ENCODE results near the gene LRRC7.
"Not testable (repeated sequence)": the region's sequence is repeated elsewhere in the genome, so short reads cannot be mapped to it uniquely, and the experiment has no call there.

The LRRC7 gene

DNA sequence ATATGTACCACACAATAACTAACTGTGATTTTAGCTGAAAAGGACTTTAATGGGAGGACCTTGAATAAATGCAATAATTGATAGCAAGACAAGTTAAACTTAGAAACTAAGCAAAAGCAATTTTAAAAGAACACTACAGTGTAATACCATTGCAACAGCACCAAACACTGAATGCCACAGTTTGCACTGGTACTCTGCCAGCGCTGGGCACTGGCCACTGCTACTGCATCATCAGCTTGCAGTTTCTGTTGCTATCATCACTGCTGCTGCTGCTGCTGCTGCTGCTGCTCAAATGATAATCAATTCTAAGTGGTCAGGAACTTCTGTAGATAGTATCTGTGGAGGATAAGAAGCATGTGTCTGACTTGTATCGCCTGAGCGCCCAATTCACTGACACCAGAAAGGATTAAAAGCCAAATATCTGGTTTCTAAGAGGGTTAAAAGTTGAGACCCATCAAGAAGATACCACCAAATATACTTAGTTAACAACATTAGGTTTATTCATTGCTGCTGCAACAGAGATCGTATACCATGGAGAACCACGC is 330.8 kb downstream of the LRRC7 start:
- no peak for DNase-seq

DNA sequence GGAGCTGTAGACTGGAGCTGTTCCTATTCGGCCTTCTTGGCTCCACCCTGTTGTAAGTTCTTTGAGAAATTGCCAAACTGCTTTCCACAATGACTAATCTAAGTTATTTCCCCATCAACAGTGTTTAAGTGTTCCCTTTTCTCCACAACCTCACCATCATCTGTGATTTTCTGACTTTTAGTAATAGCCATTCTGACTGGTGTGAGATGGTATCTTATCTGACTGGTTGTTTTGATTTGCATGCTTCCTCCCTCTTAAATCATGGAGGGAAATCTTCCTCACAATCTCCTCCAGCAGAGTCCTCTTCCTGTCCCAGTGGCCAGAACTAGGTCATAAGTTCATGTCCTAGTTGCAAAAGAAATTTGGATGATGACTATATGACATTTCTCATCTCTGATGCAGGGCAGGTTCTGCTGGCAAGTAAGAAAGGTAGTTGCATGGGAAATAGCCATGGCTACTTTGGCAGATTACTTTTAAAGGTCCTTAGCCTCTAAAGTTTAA is 343.6 kb downstream of the LRRC7 start:
- DNase-seq = no peak

DNA sequence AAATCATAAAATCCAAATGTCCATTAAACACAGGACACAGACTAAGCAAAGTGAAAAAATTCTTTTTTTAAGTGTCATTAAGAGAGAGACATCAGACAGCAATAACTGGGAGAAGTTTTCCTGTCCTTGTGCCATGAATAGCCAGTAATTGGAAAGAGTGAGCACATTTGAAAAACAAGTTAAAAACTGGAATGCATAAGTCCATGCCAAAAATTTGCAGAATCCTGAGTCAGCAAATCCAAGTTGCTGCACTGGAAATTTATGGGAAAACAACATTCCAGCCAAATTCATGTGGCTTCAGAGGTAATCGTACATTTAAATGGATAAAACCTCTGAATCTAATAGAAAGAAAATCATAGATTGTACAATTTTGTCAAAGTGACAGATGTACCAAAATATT is 346.3 kb downstream of the LRRC7 start:
- no peak for DNase-seq

DNA sequence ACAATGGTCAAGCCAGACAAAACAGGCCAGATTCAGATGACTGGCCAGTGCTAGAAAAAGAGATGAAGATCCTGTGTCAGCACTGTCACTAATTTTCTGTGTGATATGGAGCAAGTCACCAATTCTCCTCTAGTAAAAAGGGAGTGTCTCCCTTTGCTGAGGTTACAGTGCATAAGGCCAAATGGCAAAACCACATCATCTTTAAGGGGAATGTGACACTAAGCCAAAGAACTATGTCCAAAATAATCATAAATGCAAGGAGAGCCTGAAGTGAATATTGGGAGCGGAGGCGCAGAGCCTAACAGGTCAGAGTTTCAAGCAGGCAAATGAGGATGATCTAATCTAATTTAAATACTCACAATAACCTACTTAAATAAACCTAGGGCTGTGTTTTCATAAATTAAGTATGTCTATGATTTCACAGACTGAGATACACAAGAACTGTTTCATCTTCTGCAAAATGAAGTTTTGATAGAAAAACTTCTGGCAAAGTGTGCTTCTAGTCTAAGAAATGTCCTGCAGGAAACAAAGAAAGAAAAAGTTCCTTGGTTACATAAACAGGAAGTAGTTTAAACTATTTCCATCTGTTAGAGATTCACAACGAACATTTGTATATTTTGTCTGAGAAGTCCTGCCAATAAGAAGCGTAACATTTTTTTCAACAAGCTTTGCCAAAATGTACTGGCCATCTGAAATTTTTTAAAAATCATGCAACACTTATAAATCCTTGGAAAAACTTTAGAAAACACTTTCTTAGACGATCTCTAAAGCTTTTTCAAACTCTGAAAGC is 347.4 kb downstream of the LRRC7 start:
- DNase-seq = no peak

DNA sequence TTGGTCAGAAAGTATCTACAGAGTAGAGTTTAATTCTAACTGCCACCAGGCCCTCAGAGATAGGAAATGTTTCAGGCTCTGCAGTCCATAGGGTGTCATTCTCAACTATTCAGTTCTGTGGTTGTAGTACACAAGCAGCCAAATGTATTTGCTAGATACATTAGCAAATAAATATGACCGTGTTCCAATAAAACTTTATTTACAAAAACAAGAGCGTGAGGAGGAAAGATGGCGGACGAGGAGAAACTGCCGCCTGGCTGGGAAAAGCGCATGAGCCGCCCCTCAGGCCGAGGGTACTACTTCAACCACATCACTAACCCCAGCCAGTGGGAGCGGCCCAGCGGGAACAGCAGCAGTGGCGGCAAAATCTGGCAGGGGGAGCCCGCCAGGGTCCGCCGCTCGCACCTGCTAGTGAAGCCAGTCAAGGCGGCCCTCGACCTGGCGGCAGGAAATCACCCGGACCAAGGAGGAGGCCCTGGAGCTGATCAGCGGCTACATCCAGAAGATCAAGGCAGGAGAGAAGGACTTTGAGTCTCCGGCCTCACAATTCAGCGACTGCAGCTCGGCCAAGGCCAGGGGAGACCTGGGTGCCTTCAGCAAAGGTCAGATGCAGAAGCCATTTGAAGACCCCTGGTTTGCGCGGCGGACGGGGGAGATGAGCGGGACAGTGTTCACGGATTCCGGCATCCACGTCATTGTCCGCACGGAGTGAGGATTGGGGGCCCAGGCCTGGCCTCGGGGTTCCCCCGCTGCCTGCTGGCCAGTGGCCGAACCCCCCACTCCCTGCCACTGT is 351.6 kb downstream of the LRRC7 start:
- DNase-seq = no peak

DNA sequence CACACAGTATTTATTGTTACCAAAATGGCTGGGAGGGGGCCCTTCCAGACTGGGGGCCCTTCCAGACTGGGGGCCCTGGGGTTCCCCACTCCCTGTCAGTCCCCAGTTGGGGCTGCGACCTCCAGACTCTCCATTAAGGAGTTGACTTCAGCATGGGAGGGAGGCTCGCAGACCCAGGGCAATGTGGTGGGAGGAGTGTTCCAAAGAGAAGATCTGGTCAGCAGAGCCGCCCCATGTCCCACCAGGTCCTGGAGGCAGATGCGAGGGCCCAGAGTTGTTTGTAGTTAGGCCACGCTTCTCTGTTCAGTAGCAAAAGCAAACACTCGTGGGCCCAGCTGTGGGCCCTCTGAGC is 352.2 kb downstream of the LRRC7 start:
- DNase-seq = no peak

DNA sequence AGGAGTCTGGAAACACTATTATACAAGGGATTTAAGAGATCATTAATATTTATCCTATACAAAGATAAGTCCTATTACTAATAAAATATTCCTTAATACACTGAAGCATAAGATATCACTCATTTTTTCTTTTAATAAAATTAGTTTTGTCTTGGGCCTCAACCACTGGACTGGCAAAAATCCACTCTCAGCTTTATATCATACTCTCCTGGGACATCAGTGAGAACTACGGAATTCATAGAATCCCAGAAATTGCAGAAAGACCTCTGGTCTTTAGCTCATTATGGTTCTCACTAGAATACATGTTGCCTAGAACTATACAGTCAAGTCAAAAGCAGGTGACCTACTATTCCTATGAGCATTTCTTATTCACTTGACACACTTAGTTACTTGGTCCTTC is 352.7 kb downstream of the LRRC7 start:
- no peak for DNase-seq

DNA sequence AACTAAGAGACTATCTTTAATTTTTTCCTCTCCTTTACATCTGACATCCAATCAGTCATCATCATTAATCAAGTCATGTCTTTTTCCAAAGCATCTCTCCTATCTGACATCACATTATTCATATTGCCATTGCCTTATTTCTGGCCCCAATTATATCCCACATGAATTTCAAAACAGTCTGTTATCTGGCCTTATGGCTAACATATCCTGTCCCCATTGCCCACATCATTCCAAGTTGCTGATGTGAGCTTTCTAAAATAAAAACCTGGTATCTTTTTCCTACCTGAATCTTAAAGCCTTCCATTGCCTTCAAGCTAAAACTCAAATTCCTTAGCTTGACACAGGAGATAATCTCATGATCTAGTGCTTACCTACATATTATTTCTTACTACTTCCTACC is 353.8 kb downstream of the LRRC7 start:
- no peak for DNase-seq

DNA sequence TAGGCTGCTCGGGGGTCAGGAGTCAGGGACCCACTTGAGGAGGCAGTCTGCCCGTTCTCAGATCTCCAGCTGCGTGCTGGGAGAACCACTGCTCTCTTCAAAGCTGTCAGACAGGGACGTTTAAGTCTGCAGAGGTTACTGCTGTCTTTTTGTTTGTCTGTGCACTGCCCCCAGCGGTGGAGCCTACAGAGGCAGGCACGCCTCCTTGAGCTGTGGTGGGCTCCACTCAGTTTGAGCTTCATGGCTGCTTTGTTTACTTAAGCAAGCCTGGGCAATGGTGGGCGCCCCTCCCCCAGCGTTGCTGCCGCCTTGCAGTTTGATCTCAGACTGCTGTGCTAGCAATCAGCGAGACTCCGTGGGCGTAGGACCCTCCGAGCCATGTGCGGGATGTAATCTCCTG is 360.5 kb downstream of the LRRC7 start:
- DNase-seq = not testable (repeated sequence)

DNA sequence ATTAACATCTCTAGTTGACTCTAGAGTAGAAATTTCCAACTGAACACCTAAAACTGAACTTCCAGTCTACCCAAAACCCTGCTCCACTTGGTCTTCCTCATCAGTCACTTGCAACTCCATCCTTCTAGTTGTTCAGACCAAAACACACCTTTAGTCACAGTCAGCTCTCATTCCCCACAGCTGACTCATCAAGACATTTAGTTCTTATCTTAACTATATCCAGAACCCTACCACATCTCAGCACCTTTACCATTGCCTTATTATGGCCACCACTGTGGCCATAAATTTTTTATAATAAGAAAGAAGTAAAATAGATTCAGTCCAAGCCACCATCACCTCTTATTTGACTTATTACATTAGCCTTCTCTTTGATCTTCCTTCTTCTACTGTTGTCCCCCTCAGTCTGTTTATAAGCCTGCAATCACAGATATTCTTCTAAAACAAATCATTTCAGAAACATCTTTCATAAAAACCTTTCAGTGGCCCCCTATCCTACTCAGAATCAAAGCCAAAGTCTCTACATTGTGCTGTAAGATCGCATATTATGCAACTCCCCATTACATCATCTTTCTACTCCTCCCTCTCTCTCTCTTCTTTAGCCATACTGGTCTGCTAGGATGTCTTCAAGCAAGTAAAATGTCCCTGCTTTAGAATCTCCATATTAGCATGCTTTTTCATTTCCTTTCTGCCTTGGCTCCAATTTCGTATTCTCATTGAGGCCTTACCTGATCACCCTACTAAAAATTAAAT is 361.8 kb downstream of the LRRC7 start:
- no peak for DNase-seq

DNA sequence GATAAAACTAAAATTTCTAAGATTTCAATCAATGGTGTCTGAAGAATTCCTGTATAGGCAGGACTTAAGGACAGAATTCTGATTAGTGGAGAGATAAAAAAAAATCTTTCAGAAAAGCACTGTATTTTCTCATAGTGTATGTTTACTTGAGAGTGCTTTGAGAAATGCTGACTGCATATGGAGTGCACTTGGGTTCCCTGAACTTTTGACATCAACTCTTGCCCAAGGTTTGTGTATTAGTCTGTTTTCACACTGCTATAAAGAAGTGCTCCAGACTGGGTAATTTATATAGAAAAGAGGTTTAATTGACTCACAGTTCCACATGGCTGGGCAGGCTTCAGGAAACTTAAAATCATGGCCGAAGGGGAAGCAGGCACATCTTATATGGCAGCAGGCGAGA is 362.7 kb downstream of the LRRC7 start:
- DNase-seq = no peak

DNA sequence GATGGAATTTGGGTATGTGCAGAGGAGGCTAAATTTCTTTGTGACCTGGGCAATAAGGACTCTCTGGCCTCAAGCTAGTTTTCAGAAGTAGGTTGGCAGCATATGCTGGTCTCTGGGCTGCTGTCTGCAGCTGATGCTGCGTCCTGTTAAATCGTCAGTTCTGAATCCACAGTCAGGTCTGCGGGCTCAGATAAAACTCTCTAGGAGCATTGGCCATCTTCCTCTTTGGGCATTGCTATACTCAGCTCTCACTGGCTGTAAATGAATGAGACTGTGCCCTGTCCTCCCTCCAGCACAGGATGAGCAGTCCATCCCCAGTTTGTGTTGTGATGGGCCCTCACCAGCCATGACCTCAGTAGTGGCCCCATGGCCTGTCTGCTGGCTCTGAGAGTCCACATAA is 365.0 kb downstream of the LRRC7 start:
- no peak for DNase-seq

DNA sequence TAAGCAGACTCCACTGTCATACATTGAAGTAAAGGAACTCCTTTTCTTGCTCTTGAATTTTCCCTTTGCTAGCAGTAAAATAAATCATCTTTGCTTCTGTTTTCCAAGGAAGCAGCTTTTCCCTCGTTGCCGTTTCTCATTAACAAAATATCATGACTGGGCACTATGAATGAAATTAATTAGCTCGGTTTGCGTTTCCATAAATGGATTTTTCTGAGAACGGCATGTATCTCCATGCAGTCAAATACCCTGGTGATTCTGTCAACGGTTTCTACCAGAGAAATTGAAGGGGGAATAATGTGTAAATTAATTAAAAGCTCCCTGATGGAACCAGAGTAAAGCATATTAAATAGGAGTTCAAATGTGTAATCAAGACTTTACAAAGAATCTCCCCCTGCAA is 372.5 kb downstream of the LRRC7 start:
- DNase-seq = no peak

DNA sequence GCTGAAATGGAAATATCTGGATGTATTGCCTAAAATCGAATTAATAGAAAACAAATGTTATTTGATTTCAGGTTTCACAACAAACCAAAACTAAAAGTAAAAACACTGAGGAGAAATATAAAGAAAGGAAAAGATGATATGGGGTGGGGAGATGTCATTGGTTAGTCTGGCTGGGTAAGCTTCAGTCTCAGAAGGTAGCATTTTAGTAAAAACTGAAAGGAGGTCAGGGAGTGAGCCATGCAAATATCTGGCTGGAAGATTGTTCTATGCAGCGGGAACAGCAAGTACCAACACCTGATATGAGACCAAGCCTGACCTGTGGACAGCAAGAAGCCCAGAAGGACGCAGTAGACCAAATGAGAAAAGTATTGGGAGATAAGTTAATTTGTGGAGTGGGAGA is 373.1 kb downstream of the LRRC7 start:
- no peak for DNase-seq

DNA sequence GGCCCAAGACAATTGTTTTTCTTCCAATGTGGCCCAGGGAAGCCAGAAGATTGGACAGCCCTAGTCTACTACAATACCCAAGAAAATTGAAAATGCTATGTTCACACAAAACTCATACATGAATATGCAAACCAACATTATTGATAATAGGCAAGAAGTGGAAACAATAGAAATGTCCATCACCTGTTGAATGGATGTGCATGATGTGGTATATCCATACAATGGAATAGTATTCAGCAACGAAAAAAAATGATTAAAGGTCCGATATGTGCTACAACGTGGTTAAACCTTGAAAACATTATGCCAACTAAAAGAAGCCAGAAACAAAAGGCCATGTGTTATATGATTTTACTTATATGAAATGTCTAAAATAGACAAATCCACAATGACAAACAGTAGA is 375.3 kb downstream of the LRRC7 start:
- no peak for DNase-seq

DNA sequence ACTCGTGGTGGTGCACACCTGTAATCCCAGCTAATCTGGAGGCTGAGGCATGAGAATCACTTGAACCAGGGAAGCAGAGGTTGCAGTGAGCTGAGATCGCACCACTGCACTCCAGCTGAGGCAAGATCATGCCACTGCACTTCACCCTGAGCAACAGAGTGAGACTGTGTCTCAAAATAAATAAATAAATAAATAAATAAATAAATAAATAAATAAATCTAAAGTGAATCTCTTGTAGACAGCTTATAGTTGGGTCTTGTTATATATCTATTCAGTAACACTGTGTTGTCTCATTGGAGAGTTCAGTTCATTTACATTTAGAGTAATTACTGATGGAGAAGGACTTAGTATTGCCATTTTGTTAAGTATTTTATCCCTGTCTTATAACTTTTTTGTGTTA is 379.2 kb downstream of the LRRC7 start:
- no peak for DNase-seq

DNA sequence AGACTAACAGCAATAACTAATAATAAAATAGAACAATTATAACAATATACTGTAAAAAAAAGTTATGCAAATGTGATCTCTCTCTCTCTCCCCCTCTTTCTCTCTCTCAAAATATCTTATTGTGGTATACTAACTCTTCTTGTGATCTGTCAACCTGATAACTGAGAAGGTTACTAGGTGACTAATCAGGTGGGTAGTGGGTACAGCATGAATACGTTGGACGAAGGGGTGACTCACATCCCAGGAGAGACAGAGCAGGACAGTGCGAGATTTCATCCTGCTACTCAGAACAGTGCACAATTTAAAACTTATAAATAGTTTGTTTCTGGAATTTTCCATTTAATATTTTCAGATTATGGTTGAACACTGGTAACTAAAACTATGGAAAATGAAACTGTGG is 380.1 kb downstream of the LRRC7 start:
- no peak for DNase-seq

DNA sequence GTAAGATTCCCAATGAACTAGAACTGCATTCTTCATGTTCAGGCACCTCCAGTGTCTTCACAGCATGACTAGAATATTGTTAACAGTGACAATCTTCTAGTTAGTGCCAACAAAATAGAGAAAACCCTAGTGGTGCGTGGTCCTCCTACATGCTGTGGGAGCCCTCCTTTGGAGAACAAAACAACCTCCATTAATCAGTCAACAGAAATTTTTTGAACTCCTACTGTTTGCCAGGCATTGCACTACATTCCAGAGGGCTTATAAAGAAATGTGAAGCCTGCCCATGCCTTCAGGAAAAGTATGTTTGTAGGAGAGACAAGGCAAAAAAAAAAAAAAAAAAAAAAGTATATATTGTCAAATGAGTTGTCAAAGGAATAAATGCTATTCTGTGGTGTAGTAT is 385.0 kb downstream of the LRRC7 start:
- DNase-seq = no peak

DNA sequence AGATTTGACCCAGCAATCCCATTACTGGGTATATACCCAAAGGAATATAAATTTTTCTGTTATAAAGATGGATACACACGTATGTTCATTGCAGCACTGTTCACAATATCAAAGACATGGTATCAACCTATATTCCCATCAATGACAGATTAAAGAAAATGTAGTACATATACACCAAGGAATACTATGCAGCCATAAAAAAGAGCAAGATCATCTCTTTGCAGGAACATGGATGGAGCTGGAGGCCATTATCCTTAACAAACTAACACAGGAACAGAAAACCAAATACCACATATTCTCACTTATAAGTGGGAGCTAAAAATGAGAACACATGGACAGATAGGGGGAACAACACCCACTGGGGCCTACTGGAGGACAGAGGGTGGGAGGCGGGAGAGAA is 394.7 kb downstream of the LRRC7 start:
- not testable (repeated sequence) for DNase-seq

DNA sequence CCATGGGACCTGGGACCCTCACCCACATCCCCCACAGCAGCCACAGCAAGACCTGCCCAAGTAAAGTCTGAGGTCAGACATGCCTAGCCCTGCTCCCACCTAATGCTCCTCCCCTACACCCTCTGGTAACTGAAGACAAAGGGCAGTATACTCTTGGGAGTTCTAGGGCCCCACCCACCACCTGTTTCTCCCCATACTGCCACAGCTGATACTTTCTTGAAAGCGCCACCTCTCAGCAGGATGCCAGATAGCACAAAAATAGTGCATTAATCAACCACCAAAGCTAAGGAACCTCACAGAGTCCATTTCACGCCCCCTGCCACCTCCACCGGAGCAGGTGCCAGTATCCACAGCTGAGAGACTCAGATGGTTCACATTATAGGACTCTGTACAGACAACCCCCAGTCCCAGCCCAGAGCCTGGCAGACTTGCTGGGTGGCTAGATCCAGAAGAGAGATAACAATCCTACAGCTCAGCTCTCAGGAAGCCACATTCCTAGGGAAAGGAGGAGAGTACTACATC is 399.6 kb downstream of the LRRC7 start:
- DNase-seq = no peak

DNA sequence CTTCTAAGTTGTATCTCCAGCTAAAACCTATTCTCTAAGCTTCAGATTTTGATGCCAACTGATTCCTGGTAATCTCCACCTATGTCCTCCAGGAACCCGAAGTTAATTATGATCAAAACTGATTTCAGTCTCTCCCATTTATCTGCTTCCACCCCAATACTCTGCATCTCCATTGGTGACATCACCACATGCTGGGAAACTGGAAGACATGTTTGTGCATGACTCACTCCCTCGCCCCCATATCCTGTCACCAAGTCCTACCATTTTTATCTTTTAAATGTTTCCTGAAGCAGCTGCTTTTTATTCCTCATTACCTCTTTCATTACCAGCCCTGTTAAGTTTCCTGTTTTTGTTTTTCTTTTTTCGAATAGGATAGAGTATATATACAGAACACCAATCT is 409.2 kb downstream of the LRRC7 start:
- DNase-seq = peak in 1 of 2 experiments; percentile 14

DNA sequence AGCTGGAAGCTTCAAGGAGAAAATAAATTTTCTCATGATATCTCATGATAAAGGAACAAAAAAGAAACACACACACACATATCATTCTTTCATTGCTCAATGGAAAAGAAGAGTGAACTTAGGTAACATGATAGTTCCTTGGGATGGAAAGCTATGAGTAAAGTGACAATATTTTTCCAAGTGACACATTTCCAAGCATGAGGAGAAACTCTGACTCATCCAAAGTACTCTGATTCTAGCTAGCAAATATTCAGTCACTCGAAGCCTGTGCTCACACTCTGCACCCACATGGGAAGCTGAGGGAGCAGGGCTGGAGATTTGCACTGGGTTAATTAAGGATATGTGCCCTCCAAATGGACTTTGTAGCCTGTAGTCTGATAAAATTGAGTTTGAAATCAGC is 415.3 kb downstream of the LRRC7 start:
- DNase-seq = no peak

DNA sequence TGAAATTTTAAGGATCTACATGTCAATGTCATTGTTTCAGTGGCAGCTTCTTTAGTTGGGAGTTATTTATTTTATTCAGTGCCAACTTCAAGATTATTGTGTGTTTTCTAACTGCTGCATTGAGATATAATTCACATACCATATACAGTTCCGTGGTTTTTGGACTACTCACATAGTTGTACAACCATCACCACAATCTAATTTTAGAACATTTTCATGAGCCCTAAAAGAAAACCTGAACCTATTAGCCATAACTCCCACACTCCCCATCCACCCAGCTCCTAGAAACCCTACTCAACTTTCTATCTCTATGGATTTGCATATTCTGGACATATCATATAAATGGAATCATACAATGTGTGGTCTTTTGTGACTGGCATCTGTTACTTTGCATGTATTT is 417.7 kb downstream of the LRRC7 start:
- DNase-seq = no peak

All from NCI-H2081 (cell line).